ENCODE measurements around the gene PYCARD. TPM values are rescaled to one million over a fixed set of nuclear protein-coding genes. Genes with fewer than 3 reads are reported as not detected.
A peak's percentile ranks its signal among the peaks of the same experiment; 100 is the strongest.

Gene PYCARD
- total RNA-seq, 1 donor from 2014 or later, result 1.7 TPM

- H3K9me3 Mint-ChIP-seq, result no peaks in the 10 kb centered on the region
- no peak for TF ChIP-seq CTCF (conservative IDR thresholded peaks at IDR 0.05)
- H3K4me3 Mint-ChIP-seq, result peak overlapping the region; percentile 13
- H3K4me1 Mint-ChIP-seq, result peaks cover 46% of the 10 kb centered on the region
- DNase-seq (ENCODE audit: low read depth, low spot score), result no peak
- peaks cover 81% of the 10 kb centered on the region for H3K36me3 Mint-ChIP-seq (ENCODE audit: low read depth)
- peaks cover 42% of the 10 kb centered on the region for H3K27me3 Mint-ChIP-seq (ENCODE audit: low read depth)
- no peak overlapping the region for H3K27ac Mint-ChIP-seq (ENCODE audit: unreplicated experiment)
Measured at GRCh38 chr16:31189412-31189778, 13.2 kb downstream of the PYCARD start.

- peaks cover 50% of the 10 kb centered on the region for H3K4me1 Mint-ChIP-seq
- no peak for DNase-seq (ENCODE audit: low read depth, low spot score)
- peak overlapping the region; percentile 43 for H3K4me3 Mint-ChIP-seq
- H3K36me3 Mint-ChIP-seq (ENCODE audit: low read depth), result peaks cover 82% of the 10 kb centered on the region
- H3K27ac Mint-ChIP-seq (ENCODE audit: unreplicated experiment), result no peak overlapping the region
- no peak for TF ChIP-seq CTCF (conservative IDR thresholded peaks at IDR 0.05)
- H3K27me3 Mint-ChIP-seq (ENCODE audit: low read depth), result peaks cover 47% of the 10 kb centered on the region
- no peaks in the 10 kb centered on the region for H3K9me3 Mint-ChIP-seq
Measured at GRCh38 chr16:31188450-31189411, 13.8 kb downstream of the PYCARD start.

- Mint-ChIP-seq H3K27me3 (ENCODE audit: low read depth) (peaks cover 51% of the 10 kb centered on the region), H3K36me3 (ENCODE audit: low read depth) (peaks cover 84% of the 10 kb centered on the region), H3K4me1 (peaks cover 57% of the 10 kb centered on the region), H3K9me3 (no peaks in the 10 kb centered on the region), H3K27ac (ENCODE audit: unreplicated experiment) (no peak overlapping the region), H3K4me3 (peak overlapping the region; percentile 43)
- DNase-seq (ENCODE audit: low read depth, low spot score), result no peak
- TF ChIP-seq CTCF (conservative IDR thresholded peaks at IDR 0.05), result no peak
Measured at GRCh38 chr16:31187808-31188189, 14.8 kb downstream of the PYCARD start.

GRCh38 chr16:31186930-31187807, 15.4 kb downstream of the PYCARD start:
- Mint-ChIP-seq H3K27me3 (ENCODE audit: low read depth) (peaks cover 54% of the 10 kb centered on the region), H3K36me3 (ENCODE audit: low read depth) (peaks cover 90% of the 10 kb centered on the region), H3K9me3 (no peaks in the 10 kb centered on the region), H3K4me3 (peak overlapping the region; percentile 43), H3K27ac (ENCODE audit: unreplicated experiment) (no peak overlapping the region), H3K4me1 (peaks cover 62% of the 10 kb centered on the region)
- DNase-seq (ENCODE audit: low read depth, low spot score), result no peak
- TF ChIP-seq CTCF (conservative IDR thresholded peaks at IDR 0.05), result no peak

- Mint-ChIP-seq H3K9me3 (no peaks in the 10 kb centered on the region), H3K27me3 (ENCODE audit: low read depth) (peaks cover 56% of the 10 kb centered on the region), H3K36me3 (ENCODE audit: low read depth) (peaks cover 90% of the 10 kb centered on the region), H3K4me1 (peaks cover 66% of the 10 kb centered on the region), H3K27ac (ENCODE audit: unreplicated experiment) (no peak overlapping the region), H3K4me3 (peak overlapping the region; percentile 60)
- DNase-seq (ENCODE audit: low read depth, low spot score), result no peak
- no peak for TF ChIP-seq CTCF (conservative IDR thresholded peaks at IDR 0.05)
Measured at GRCh38 chr16:31186176-31186575, 16.4 kb downstream of the PYCARD start.
